OCI-LY7 (cell line): ENCODE data around the gene CCDC102A. TPM values are rescaled to one million over a fixed set of nuclear protein-coding genes. Genes with fewer than 3 reads are reported as not detected.

Experiments
- BruUV-seq: library from RNA; stranded (reverse); fragments of 400-500 nt; replicated peaks from 2 replicates; lab custom pipeline; 2021; lab: Mats Ljungman, UMichigan
- CTCF ChIA-PET: fragments of 300-600 bp; sonication (Branson Sonifier 250); formaldehyde crosslinking; loops from one replicate; lab custom pipeline; 2022; ENCODE audit warnings: antibody characterized with exemption; ENCODE audit not compliant: unreplicated experiment; lab: Charles Lee
- POLR2A ChIA-PET: fragments of 300-600 bp; sonication (Branson Sonifier 250); formaldehyde crosslinking; loops from one replicate; lab custom pipeline; 2022; ENCODE audit warnings: antibody characterized with exemption; lab: Charles Lee
- DNase-seq: peaks from one replicate; pipeline ENCODE4 v3.0.0-alpha.2; 2015; ENCODE audit warnings: low spot score
- H2AFZ ChIP-seq: fragments of 200-600 bp; sonication (generic), shearing (Covaris generic); 2 replicates; pipeline ENCODE4 v1.6.1; 2014; ENCODE audit warnings: mild to moderate bottlenecking, antibody characterized with exemption, low read length, moderate library complexity
- H3K27ac ChIP-seq: fragments of 200-600 bp; sonication (generic); 2 replicates; pipeline ENCODE4 v1.5.1; 2014; ENCODE audit warnings: mixed run types, low read depth, mild to moderate bottlenecking, moderate library complexity, low read length, inconsistent platforms; ENCODE audit not compliant: poor library complexity, severe bottlenecking
- H3K36me3 ChIP-seq: fragments of 200-600 bp; sonication (generic); 2 replicates; pipeline ENCODE4 v1.6.1; 2014; ENCODE audit warnings: mild to moderate bottlenecking, antibody characterized with exemption, low read length, moderate library complexity, mixed read lengths; ENCODE audit not compliant: insufficient read depth
- H3K4me1 ChIP-seq: fragments of 200-600 bp; sonication (generic); 2 replicates; pipeline ENCODE4 v1.5.1; 2014; ENCODE audit warnings: mild to moderate bottlenecking, low read length; ENCODE audit not compliant: insufficient read depth, poor library complexity, severe bottlenecking
- H3K4me2 ChIP-seq: fragments of 200-600 bp; sonication (generic); 2 replicates; pipeline ENCODE4 v1.6.1; 2014; ENCODE audit warnings: mild to moderate bottlenecking, low read length
- H3K4me3 ChIP-seq: fragments of 200-600 bp; sonication (generic); 2 replicates; pipeline ENCODE4 v1.5.1; 2014; ENCODE audit warnings: mild to moderate bottlenecking, low read depth, low read length; ENCODE audit not compliant: poor library complexity, severe bottlenecking
- H3K79me2 ChIP-seq: fragments of 200-600 bp; sonication (generic); 2 replicates; pipeline ENCODE4 v1.6.1; 2016; ENCODE audit warnings: low read depth, mild to moderate bottlenecking, low read length, moderate library complexity, mixed read lengths; ENCODE audit not compliant: insufficient read depth
- H3K9me2 ChIP-seq: fragments of 200-600 bp; sonication (generic); 2 replicates; pipeline ENCODE4 v1.6.1; 2016; ENCODE audit warnings: mild to moderate bottlenecking, low read length, mixed read lengths; ENCODE audit not compliant: insufficient read depth
- H3K9me3 ChIP-seq: fragments of 200-600 bp; sonication (generic); 2 replicates; pipeline ENCODE4 v1.6.1; 2014; ENCODE audit warnings: mild to moderate bottlenecking, mixed run types, low read length, mixed read lengths
- H4K20me1 ChIP-seq: fragments of 200-600 bp; sonication (generic); 2 replicates; pipeline ENCODE4 v1.6.1; 2014; ENCODE audit warnings: mild to moderate bottlenecking, antibody characterized with exemption, low read length, moderate library complexity, mixed read lengths; ENCODE audit not compliant: insufficient read depth
- CTCF ChIP-seq: fragments of 200-600 bp; sonication (generic); conservative IDR thresholded peaks from 2 replicates; pipeline ENCODE4 v1.5.1; 2014; ENCODE audit warnings: mild to moderate bottlenecking, antibody characterized with exemption, low read length, moderate library complexity, mixed read lengths
- EZH2phosphoT487 ChIP-seq: fragments of 200-600 bp; sonication (generic); IDR thresholded peaks from 2 replicates; pipeline ENCODE4 v1.6.1; 2018; ENCODE audit warnings: low read depth, borderline replicate concordance, mild to moderate bottlenecking, mixed run types, antibody characterized with exemption, low read length, moderate library complexity, mixed read lengths
- intact Hi-C: fragments of 100-400 bp; cut with micrococcal nuclease; formaldehyde crosslinking; loops from one replicate; pipeline ENCODE4 v1.10.0; 2022; ENCODE audit not compliant: unreplicated experiment
- total RNA-seq, 2 experiments: library from RNA; depleted of rRNA in 1 of 2; stranded (reverse); fragments of >200 nt in 1 of 2; shearing (Covaris generic) in 1 of 2; gene quantifications; 2 replicates each; pipeline ENCODE4 v1.2.3, GENCODE V29; 2014 to 2022

CCDC102A gene
- total RNA-seq, 2 experiments from 2014 or later = 4.2 to 7.1 TPM

DNA sequence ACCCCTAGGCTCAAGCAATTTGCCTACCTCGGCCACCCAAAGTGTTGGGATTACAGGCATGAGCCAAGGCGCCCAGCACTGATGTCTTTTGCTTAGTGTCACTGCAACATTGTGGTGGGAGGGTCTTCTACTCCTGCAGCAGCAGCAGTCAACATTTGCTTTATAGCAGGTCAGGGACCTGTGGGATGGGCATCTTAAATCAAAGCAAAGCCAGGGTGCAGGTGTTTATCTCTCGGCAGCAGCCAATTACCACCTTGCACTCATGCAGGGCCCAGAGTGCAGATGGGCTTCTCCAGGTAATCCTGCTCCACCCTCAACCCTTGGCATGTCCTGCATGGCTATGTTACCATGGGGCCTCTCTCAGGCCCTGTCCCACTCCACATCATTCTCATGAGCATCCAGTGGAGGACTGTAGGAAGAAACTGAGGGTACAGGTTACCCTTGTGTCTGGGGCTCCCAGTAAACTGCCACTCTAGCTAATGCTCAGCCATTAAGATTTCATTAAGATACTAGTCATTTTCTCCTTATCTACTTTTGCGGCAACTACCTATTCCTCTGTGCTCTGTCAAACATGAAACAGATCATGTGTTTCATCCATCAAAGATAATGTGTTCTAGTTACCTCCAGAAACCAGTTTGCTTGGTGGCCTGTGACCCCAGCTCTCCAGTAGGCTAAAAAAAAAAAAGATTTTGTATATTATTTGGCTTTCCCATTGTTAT, 22.9 kb upstream of the CCDC102A start:
- POLR2A ChIA-PET = no interaction called here
- CTCF ChIA-PET = no interaction called here
- Histone ChIP-seq H3K9me2 (no peaks in the 10 kb centered on the region), H3K4me3 (no peak overlapping the region), H3K27ac (no peak overlapping the region), H4K20me1 (no peaks in the 10 kb centered on the region), H3K79me2 (no peaks in the 10 kb centered on the region), H3K9me3 (peaks cover 9% of the 10 kb centered on the region; the same call in 1 of the 2 replicates), H3K4me1 (no peaks in the 10 kb centered on the region), H3K4me2 (no peak overlapping the region), H3K36me3 (no peaks in the 10 kb centered on the region), H2AFZ (no peak overlapping the region)
- DNase-seq = no peak
- no TSS peak for BruUV-seq
- intact Hi-C loops = no loop called here
- TF ChIP-seq EZH2phosphoT487 (no peak), CTCF (no peak)

GRCh38 chr16:57556941-57557541, 20.7 kb upstream of the CCDC102A start:
- Histone ChIP-seq H3K4me1 (no peaks in the 10 kb centered on the region), H3K4me2 (no peak overlapping the region), H3K79me2 (no peaks in the 10 kb centered on the region), H3K36me3 (no peaks in the 10 kb centered on the region), H4K20me1 (no peaks in the 10 kb centered on the region), H3K4me3 (no peak overlapping the region), H3K9me2 (no peaks in the 10 kb centered on the region), H2AFZ (no peak overlapping the region), H3K9me3 (peaks cover 9% of the 10 kb centered on the region; the same call in 1 of the 2 replicates), H3K27ac (no peak overlapping the region)
- DNase-seq = no peak
- TF ChIP-seq EZH2phosphoT487 = no peak
- no peak for TF ChIP-seq CTCF
- intact Hi-C loops = no loop called here
- ChIA-PET CTCF (no interaction called here), POLR2A (no interaction called here)
- no TSS peak for BruUV-seq

GRCh38 chr16:57555831-57556230, 19.5 kb upstream of the CCDC102A start:
- H3K9me3 ChIP-seq = peaks cover 9% of the 10 kb centered on the region; the same call in 1 of the 2 replicates
- no peak overlapping the region for H2AFZ ChIP-seq
- H3K9me2 ChIP-seq = no peaks in the 10 kb centered on the region
- BruUV-seq = no TSS peak
- TF ChIP-seq CTCF (no peak), EZH2phosphoT487 (no peak)
- no peak for DNase-seq
- intact Hi-C loops = no loop called here
- H3K36me3 ChIP-seq = no peaks in the 10 kb centered on the region
- H3K4me1 ChIP-seq = no peaks in the 10 kb centered on the region
- H4K20me1 ChIP-seq = no peaks in the 10 kb centered on the region
- POLR2A ChIA-PET = no interaction called here
- no peak overlapping the region for H3K27ac ChIP-seq
- CTCF ChIA-PET = no interaction called here
- no peaks in the 10 kb centered on the region for H3K79me2 ChIP-seq
- no peak overlapping the region for H3K4me2 ChIP-seq
- H3K4me3 ChIP-seq = no peak overlapping the region
